HG03378 (cell line): ENCODE measurements around the gene PELI2.

Experiments used
- ATAC-seq: cut with Tn5 transposase; IDR thresholded peaks from one replicate; pipeline ENCODE4 v1.9.1; 2021; ENCODE audit warnings: mild to moderate bottlenecking, moderate library complexity; ENCODE audit not compliant: unreplicated experiment

PELI2 gene

GRCh38 chr14:56199095-56199981, 81.1 kb downstream of the PELI2 start:
- peak; percentile 54 for ATAC-seq

GRCh38 chr14:56199982-56200577, 81.9 kb downstream of the PELI2 start:
- ATAC-seq, result peak; percentile 57

GRCh38 chr14:56202256-56202655, 84.0 kb downstream of the PELI2 start:
- ATAC-seq, result no peak

- ATAC-seq, result no peak
These were observed 87.7 kb downstream of the PELI2 start for GRCh38 chr14:56205881-56206280.

GRCh38 chr14:56206596-56206995, 88.4 kb downstream of the PELI2 start:
- no peak for ATAC-seq

GRCh38 chr14:56207626-56208292, 89.5 kb downstream of the PELI2 start:
- no peak for ATAC-seq

- ATAC-seq, result no peak
These were observed 90.3 kb downstream of the PELI2 start for GRCh38 chr14:56208520-56208919.

GRCh38 chr14:56210571-56210970, 92.4 kb downstream of the PELI2 start:
- no peak for ATAC-seq

GRCh38 chr14:56211084-56211483, 92.9 kb downstream of the PELI2 start:
- ATAC-seq, result no peak

- ATAC-seq, result no peak
These were observed 93.6 kb downstream of the PELI2 start for GRCh38 chr14:56211844-56212243.

GRCh38 chr14:56212521-56212920, 94.3 kb downstream of the PELI2 start:
- ATAC-seq, result no peak

GRCh38 chr14:56213306-56213705, 95.1 kb downstream of the PELI2 start:
- ATAC-seq, result no peak

GRCh38 chr14:56215180-56215579, 97.0 kb downstream of the PELI2 start:
- no peak for ATAC-seq

GRCh38 chr14:56216626-56217379, 98.6 kb downstream of the PELI2 start:
- no peak for ATAC-seq

- ATAC-seq, result no peak
These were observed 99.3 kb downstream of the PELI2 start for GRCh38 chr14:56217380-56218045.

- no peak for ATAC-seq
These were observed 101.6 kb downstream of the PELI2 start for GRCh38 chr14:56219666-56220413.

GRCh38 chr14:56221382-56222128, 103.3 kb downstream of the PELI2 start:
- ATAC-seq, result no peak

- no peak for ATAC-seq
These were observed 106.0 kb downstream of the PELI2 start for GRCh38 chr14:56224229-56224628.
